Measurements from ENCODE around the gene CYBRD1. TPM values are rescaled to one million over a fixed set of nuclear protein-coding genes. Genes with fewer than 3 reads are reported as not detected.

CYBRD1 gene
- total and polyA plus RNA-seq, 7 donors, result 12.3 to 47.3 (median 15.2) TPM

- Histone ChIP-seq H3K27me3 (ENCODE audit: insufficient read depth in 3 of 3, low read length in 2 of 3) (no peaks in the 10 kb centered on the region), H3K4me1 (no peaks in the 10 kb centered on the region), H3K9me3 (no peaks in the 10 kb centered on the region), H3K4me3 (no peak overlapping the region), H3K27ac (no peak overlapping the region), H3K36me3 (ENCODE audit: insufficient read depth in 1 of 2, low read depth in 1 of 2) (no peaks in the 10 kb centered on the region)
- DNase-seq (no peak), ATAC-seq (peak; percentile 37 to 84 (median 72))
- TF ChIP-seq CTCF (IDR thresholded peaks at IDR 0.05), result peak; percentile 74
- 15 to 20% (median 15%) methylated on average over 7 of the region's 7 CpGs for WGBS, 3 donors
- intact Hi-C loops (cut with DNase I), result loop anchor here (10.0 kb wide), 2 partner anchors 506 to 526 kb away; partner anchors contain the start of gene DLX2 (in 1 of the 2)
Measured at GRCh38 chr2:171598713-171599319, 76.5 kb downstream of the CYBRD1 start.

- Histone ChIP-seq H3K4me1 (no peaks in the 10 kb centered on the region), H3K9me3 (no peaks in the 10 kb centered on the region), H3K36me3 (ENCODE audit: insufficient read depth in 1 of 2, low read depth in 1 of 2) (no peaks in the 10 kb centered on the region), H3K4me3 (no peak overlapping the region), H3K27ac (no peak overlapping the region), H3K27me3 (ENCODE audit: insufficient read depth in 3 of 3, low read length in 2 of 3) (peaks cover 0 to 5% (median 0%) of the 10 kb centered on the region in 3 donors)
- TF ChIP-seq CTCF (IDR thresholded peaks at IDR 0.05), result no peak
- no peak for DNase-seq
- intact Hi-C loops (cut with DNase I), result no loop called here
- ATAC-seq, result no peak
Measured at GRCh38 chr2:171600126-171600525, 77.9 kb downstream of the CYBRD1 start.

GRCh38 chr2:171602352-171602751 is 80.1 kb downstream of the CYBRD1 start:
- H3K27me3 ChIP-seq (ENCODE audit: insufficient read depth in 3 of 3, low read length in 2 of 3), result peaks cover 0 to 5% (median 0%) of the 10 kb centered on the region in 3 donors
- intact Hi-C loops (cut with DNase I), result no loop called here

More at GRCh38 chr2:171602352-171602751, 80.1 kb downstream of the CYBRD1 start:
- H3K36me3 ChIP-seq (ENCODE audit: insufficient read depth in 1 of 2, low read depth in 1 of 2), result no peaks in the 10 kb centered on the region
- DNase-seq (no peak), ATAC-seq (no peak)
- H3K4me3 ChIP-seq, result no peak overlapping the region
- TF ChIP-seq CTCF (IDR thresholded peaks at IDR 0.05), result no peak
- 60 to 72% (median 66%) methylated on average over 5 of the region's 5 CpGs for WGBS, 3 donors
- no peak overlapping the region for H3K27ac ChIP-seq
- H3K9me3 ChIP-seq, result no peaks in the 10 kb centered on the region
- no peaks in the 10 kb centered on the region for H3K4me1 ChIP-seq

Other genes starting within 250 kb of the CYBRD1 start
- gene METTL8, start 88.5 kb upstream of the CYBRD1 start, total RNA-seq, result 10 to 100 TPM in 3 of 4 donors, 1 to 10 TPM in 1; 8.0 to 15.5 (median 12.4) TPM
- gene METTL8, start 88.5 kb upstream of the CYBRD1 start, polyA plus RNA-seq, result 10 to 100 TPM in 1 of 3 donors, 1 to 10 TPM in 2; 3.0 to 10.8 (median 9.9) TPM
- gene DCAF17, start 88.2 kb upstream of the CYBRD1 start, total RNA-seq, result 10 to 100 TPM in 1 of 4 donors, 1 to 10 TPM in 3; 7.1 to 10.8 (median 8.5) TPM
- 10 to 100 TPM in 1 of 3 donors, 1 to 10 TPM in 2; 3.1 to 10.3 (median 4.3) TPM for gene DCAF17, start 88.2 kb upstream of the CYBRD1 start, polyA plus RNA-seq
- 10 to 100 TPM; 44.8 to 51.4 (median 48.5) TPM for gene DYNC1I2, start 165.0 kb downstream of the CYBRD1 start, total RNA-seq
- 10 to 100 TPM; 43.5 to 72.9 (median 59.0) TPM for gene DYNC1I2, start 165.0 kb downstream of the CYBRD1 start, polyA plus RNA-seq

Measured in psoas muscle (tissue), 8 donors.